Heart left ventricle (tissue), 16 donors: Measurements from ENCODE around the gene PRSS23. TPM values are rescaled to one million over a fixed set of nuclear protein-coding genes. Genes with fewer than 3 reads are reported as not detected.
A peak's percentile ranks its signal among the peaks of the same experiment; 100 is the strongest.

Source experiments
- ATAC-seq, 4 donors: fragments of 200-7000 bp; cut with Tn5 transposase; one replicate each; pipeline ENCODE4 v1.9.1; 2020 to 2022; ENCODE audit warnings: moderate library complexity in 4 of 4, mild to moderate bottlenecking in 3 of 4, moderate number of reproducible peaks in 1 of 4
- DNase-seq, 5 donors: peaks; one replicate each; pipeline ENCODE4 v3.0.0-alpha.2; 2020
- H3K27ac ChIP-seq, 12 donors: fragments of 200-600 bp; sonication (generic) in 4 of 12; one replicate each; pipeline versions ENCODE4 v1.5.0 to v1.8.0; 2016 to 2022; ENCODE audit warnings: mild to moderate bottlenecking in 2 of 12
- H3K27me3 ChIP-seq, 9 donors: fragments of 200-600 bp; sonication (generic) in 2 of 9; one replicate each; pipeline versions ENCODE4 v1.5.1 to v1.8.0; 2016 to 2022; ENCODE audit warnings: mild to moderate bottlenecking in 3 of 9
- H3K36me3 ChIP-seq, 9 donors: fragments of 200-600 bp; sonication (generic) in 2 of 9; one replicate each; pipeline versions ENCODE4 v1.5.0 to v1.8.0; 2018 to 2022; ENCODE audit warnings: mild to moderate bottlenecking in 2 of 9
- H3K4me1 ChIP-seq, 12 donors: fragments of 200-600 bp; sonication (generic) in 4 of 12; one replicate each; pipeline versions ENCODE4 v1.5.0 to v1.8.0; 2016 to 2022; ENCODE audit warnings: mild to moderate bottlenecking in 3 of 12
- H3K4me3 ChIP-seq, 12 donors: fragments of 200-600 bp; sonication (generic) in 4 of 12; one replicate each; pipeline versions ENCODE4 v1.5.0 to v1.8.0; 2017 to 2022; ENCODE audit warnings: mild to moderate bottlenecking in 9 of 12, moderate library complexity in 4 of 12
- H3K9me3 ChIP-seq, 12 donors: fragments of 200-600 bp; sonication (generic) in 4 of 12; one replicate each; pipeline versions ENCODE4 v1.5.0 to v1.8.0; 2016 to 2022; ENCODE audit warnings: mild to moderate bottlenecking in 1 of 12
- CTCF ChIP-seq, 12 donors: fragments of 200-600 bp; sonication (generic) in 4 of 12; IDR thresholded peaks; one replicate each; pipeline versions ENCODE4 v1.5.0 to v1.8.0; 2018 to 2022; ENCODE audit warnings: antibody characterized with exemption in 12 of 12, mild to moderate bottlenecking in 5 of 12
- POLR2A ChIP-seq, 2 donors: fragments of 450-650 bp; IDR thresholded peaks; one replicate each; pipeline ENCODE4 v1.6.1; 2017; ENCODE audit warnings: antibody characterized with exemption in 2 of 2, mild to moderate bottlenecking in 2 of 2, moderate library complexity in 2 of 2
- WGBS, 4 donors: extraction: QIAGEN DNeasy Blood & Tissue Kit in 2 of 4; methylation state at CpG; one replicate each; pipeline versions ENCODE4 v1.1.5 to v1.1.7; 2013 to 2018; 5-methylcytosine and 5-hydroxymethylcytosine counted together
- intact Hi-C, 10 donors: fragments of 100-400 bp; cut with DNase I; formaldehyde crosslinking; loops; one replicate each; pipeline versions ENCODE4 v1.11.1 to v1.14.2; 2022
- polyA plus RNA-seq, 2 donors: library from polyadenylated mRNA; stranded (reverse); fragments of 200-250 nt; gene quantifications; one replicate each; pipeline ENCODE4 v1.2.3, GENCODE V29; 2013
- total RNA-seq, 9 donors: library from RNA; depleted of rRNA in 2 of 9; stranded (reverse); fragments of >200 nt in 2 of 9; fragmentation: NEBNext Ultra II Directional in 3 of 9; extraction: Animal tissue kit (Norgen Biotek cat#: 25700) in 3 of 9; gene quantifications; one replicate each; pipeline versions ENCODE4 v1.1.0 to v1.2.4, GENCODE V29; 2016 to 2023
- donor health status: ischemic (EF 13 %, LVEDD 7.1; RV severe dilation, severe dysfunction).
- donor health status: healthy with polysubstance abuse.
- donor health status: DM: no; HTN: yes; CAD: no.
- donor health status: DM: no; HTN: no; CAD: no.
- donor health status: ischemic (EF 25% LVEDD 6.9; RV normal size, moderate dysfunction).
- donor health status: ischemic (EF 25% LVEDD 5.7; RV mildly dilated, moderate dysfunction).
- donor health status: healthy.
- donor health status: DM: yes; HTN: yes; CAD: no.
- donor health status: ischemic (EF 35%, LVEDD 5.7; RV mildly dilated, moderate dysfunction).
- donor health status: nonischemic (EF 11% LVEDD 7.7; RV severe dilation, severe dysfunction).
- donor health status: DM: yes; HTN: yes; CAD: no.
- donor health status: PGD.
- donor health status: ischemic (EF 29% LVEDD 5.4; RV normal size, mild dysfunction).
- donor health status: nonischemic (EF 23%, LVEDD 6.1; RV moderate dilation, normal function).

PRSS23 gene
- total and polyA plus RNA-seq, 11 donors, result 3.0 to 36.8 (median 15.9) TPM

GRCh38 chr11:86798988-86799387 is 1.4 kb upstream of the PRSS23 start:
- DNase-seq (no peak), ATAC-seq (no peak)
- peak overlapping the region in 1 of 12 donors; percentile 83 for H3K27ac ChIP-seq
- no peaks in the 10 kb centered on the region for H3K9me3 ChIP-seq
- no peaks in the 10 kb centered on the region for H3K36me3 ChIP-seq
- H3K4me1 ChIP-seq, result peaks cover 0 to 31% (median 11%) of the 10 kb centered on the region in 12 donors
- intact Hi-C loops, result loop anchor here in 1 of 10 donors (10.0 kb wide), 1 partner anchor 174 kb away; no protein-coding TSS in a partner anchor
- WGBS, 4 donors, result 85 to 91% (median 88%) methylated on average over 5 of the region's 5 CpGs
- no peak overlapping the region for H3K4me3 ChIP-seq
- H3K27me3 ChIP-seq, result peaks cover 0 to 15% (median 0%) of the 10 kb centered on the region in 9 donors
- no peak for TF ChIP-seq POLR2A (IDR thresholded peaks at IDR 0.05)
- TF ChIP-seq CTCF (IDR thresholded peaks at IDR 0.05), result no peak

DNA sequence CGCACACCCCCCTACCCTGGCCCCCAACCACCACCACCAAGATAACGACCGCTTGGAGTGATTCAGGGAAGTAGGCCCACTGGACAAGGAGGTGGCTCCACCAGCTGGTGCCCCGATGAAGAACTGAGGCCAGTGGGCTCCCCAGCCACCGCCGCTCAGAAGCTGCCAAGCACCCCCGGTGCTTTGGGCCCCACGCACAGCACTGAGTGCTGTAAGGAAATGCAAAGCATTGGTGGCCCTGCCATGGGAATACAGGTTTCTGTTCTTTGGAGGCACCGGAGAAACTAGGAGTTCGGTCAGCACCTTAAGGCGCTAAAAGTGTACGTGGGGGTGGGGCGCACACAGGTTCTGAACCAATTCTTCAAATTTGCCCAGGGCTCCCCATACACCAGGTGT is 664 bp upstream of the PRSS23 start:
- peak in 1 of 5 donors; percentile 38 for DNase-seq
- Histone ChIP-seq H3K9me3 (no peaks in the 10 kb centered on the region), H3K27me3 (peaks cover 0 to 15% (median 0%) of the 10 kb centered on the region in 9 donors), H3K4me1 (peaks cover 0 to 31% (median 11%) of the 10 kb centered on the region in 12 donors), H3K27ac (peak overlapping the region in 9 of 12 donors; percentile 10 to 83 (median 50)), H3K36me3 (no peaks in the 10 kb centered on the region), H3K4me3 (peak overlapping the region; percentile 53 to 92 (median 70))
- 50 to 59% (median 52%) methylated on average over 10 to 13 of the region's 13 CpGs for WGBS, 4 donors
- TF ChIP-seq CTCF (IDR thresholded peaks at IDR 0.05), result peak in 4 of 12 donors; percentile 25 to 32 (median 28)
- TF ChIP-seq POLR2A (IDR thresholded peaks at IDR 0.05), result no peak
- intact Hi-C loops, result loop anchor here in 9 of 10 donors (5.0 to 10.0 kb wide), 6 partner anchors 125 to 342 kb away; partner anchors contain the start of gene ME3 (in 4 of the 9)
- peak in 3 of 4 donors; percentile 25 to 53 (median 39) for ATAC-seq

DNA sequence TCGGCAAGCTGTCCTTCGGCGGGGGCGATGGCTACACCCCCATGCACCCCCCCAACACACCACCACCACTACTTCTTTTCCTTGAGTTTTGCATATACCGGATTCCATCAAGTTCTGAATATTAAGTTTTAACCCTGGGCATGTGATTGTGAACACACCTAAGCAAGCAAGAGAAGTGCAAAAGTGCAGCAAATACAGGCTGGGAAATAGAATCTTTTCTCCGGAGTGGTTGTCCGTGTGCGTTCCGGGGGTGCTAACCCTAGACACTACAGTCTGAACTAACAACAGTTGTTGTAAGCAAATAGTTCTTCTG is 574 bp downstream of the PRSS23 start:
- Histone ChIP-seq H3K4me3 (peak overlapping the region; percentile 53 to 92 (median 70)), H3K36me3 (no peaks in the 10 kb centered on the region), H3K27me3 (peaks cover 0 to 15% (median 0%) of the 10 kb centered on the region in 9 donors), H3K4me1 (peaks cover 0 to 32% (median 17%) of the 10 kb centered on the region in 12 donors), H3K9me3 (no peaks in the 10 kb centered on the region), H3K27ac (peak overlapping the region in 6 of 12 donors; percentile 42 to 83 (median 61))
- ATAC-seq (no peak), DNase-seq (no peak)
- WGBS, 4 donors, result 11 to 21% (median 15%) methylated on average over 9 of the region's 9 CpGs
- intact Hi-C loops, result loop anchor here in 8 of 10 donors (5.0 to 10.0 kb wide), 5 partner anchors 126 to 344 kb away; partner anchors contain the start of gene ME3 (in 4 of the 8)
- TF ChIP-seq CTCF (IDR thresholded peaks at IDR 0.05) (no peak), POLR2A (IDR thresholded peaks at IDR 0.05) (no peak)

DNA sequence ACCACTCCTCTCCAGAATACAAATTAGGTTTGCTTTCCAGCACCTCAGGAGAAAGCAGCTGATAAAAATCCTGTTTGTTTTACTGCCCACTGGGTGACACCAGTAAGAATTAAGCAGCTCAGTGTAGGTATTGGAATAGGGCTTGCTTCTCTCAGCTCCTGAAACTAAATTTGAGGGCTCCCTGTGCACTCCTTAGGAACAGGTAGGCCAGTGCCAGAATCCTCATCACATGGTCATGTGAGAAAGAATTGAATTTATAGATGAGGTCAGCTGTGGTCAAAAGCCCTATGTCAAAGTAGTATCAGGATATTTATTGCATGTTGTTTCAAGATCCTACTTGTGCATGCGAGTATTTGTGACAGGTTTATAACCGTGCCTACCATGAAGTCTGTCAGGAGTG is 1.0 kb downstream of the PRSS23 start:
- no peak for ATAC-seq
- intact Hi-C loops, result loop anchor here in 8 of 10 donors (5.0 to 10.0 kb wide), 5 partner anchors 127 to 344 kb away; partner anchors contain the start of gene ME3 (in 4 of the 8)
- H3K27ac ChIP-seq, result peak overlapping the region in 2 of 12 donors; percentile 12 to 83
- peaks cover 0 to 37% (median 18%) of the 10 kb centered on the region in 12 donors for H3K4me1 ChIP-seq
- H3K27me3 ChIP-seq, result peaks cover 0 to 15% (median 0%) of the 10 kb centered on the region in 9 donors
- DNase-seq, result no peak
- no peak for TF ChIP-seq POLR2A (IDR thresholded peaks at IDR 0.05)
- TF ChIP-seq CTCF (IDR thresholded peaks at IDR 0.05), result no peak
- H3K4me3 ChIP-seq, result peak overlapping the region in 11 of 12 donors; percentile 53 to 92 (median 68)
- H3K36me3 ChIP-seq, result no peaks in the 10 kb centered on the region
- 88 to 97% (median 93%) methylated on average over 2 of the region's 2 CpGs for WGBS, 4 donors
- no peaks in the 10 kb centered on the region for H3K9me3 ChIP-seq
